PFSK-1 (cell line): ENCODE measurements around the gene PTCH1.

Source experiments
- FOXP2 ChIP-seq: optimal IDR thresholded peaks from 2 replicates; pipeline ENCODE3; 2011; ENCODE audit warnings: borderline replicate concordance, control low read depth, inconsistent platforms; ENCODE audit not compliant: insufficient read depth; ENCODE audit errors: extremely low read length, extremely low read depth
- POLR2AphosphoS5 ChIP-seq: IDR thresholded peaks from 2 replicates; pipeline ENCODE4 v1.6.1; 2012; ENCODE audit warnings: low read depth, mild to moderate bottlenecking, control low read depth, low read length, moderate library complexity
- REST ChIP-seq, 2 experiments: IDR thresholded peaks; 2 replicates each; pipeline versions ENCODE4 v1.6.1 to v1.8.0; 2011 to 2012; ENCODE audit warnings: low read depth in 2 of 2, low read length in 2 of 2, control low read depth in 1 of 2, inconsistent platforms in 1 of 2, mild to moderate bottlenecking in 1 of 2, moderate library complexity in 1 of 2; ENCODE audit not compliant: insufficient read depth in 1 of 2
- SIN3A ChIP-seq: IDR thresholded peaks from 2 replicates; pipeline ENCODE4 v1.6.1; 2012; ENCODE audit warnings: mild to moderate bottlenecking, low read length, moderate library complexity, borderline replicate concordance; ENCODE audit not compliant: insufficient read depth
- TAF1 ChIP-seq: IDR thresholded peaks from 2 replicates; pipeline ENCODE4 v1.6.1; 2012; ENCODE audit warnings: low read length, control low read depth, borderline replicate concordance; ENCODE audit not compliant: insufficient read depth

- TF ChIP-seq REST (IDR thresholded peaks at IDR 0.05; ENCODE audit: insufficient read depth in 1 of 2, low read depth in 2 of 2, low read length in 2 of 2) = no peak
- TF ChIP-seq TAF1 = peak; percentile 33; the same call in 1 of the 2 replicates
- TF ChIP-seq SIN3A = no peak
- peak; percentile 65; the same call in 1 of the 2 replicates for TF ChIP-seq POLR2AphosphoS5
- no peak for TF ChIP-seq FOXP2
These were observed 6.7 kb downstream of the PTCH1 start for GRCh38 chr9:95509851-95510708.
